Measurements from ENCODE around the gene CFAP300.

The CFAP300 gene

DNA sequence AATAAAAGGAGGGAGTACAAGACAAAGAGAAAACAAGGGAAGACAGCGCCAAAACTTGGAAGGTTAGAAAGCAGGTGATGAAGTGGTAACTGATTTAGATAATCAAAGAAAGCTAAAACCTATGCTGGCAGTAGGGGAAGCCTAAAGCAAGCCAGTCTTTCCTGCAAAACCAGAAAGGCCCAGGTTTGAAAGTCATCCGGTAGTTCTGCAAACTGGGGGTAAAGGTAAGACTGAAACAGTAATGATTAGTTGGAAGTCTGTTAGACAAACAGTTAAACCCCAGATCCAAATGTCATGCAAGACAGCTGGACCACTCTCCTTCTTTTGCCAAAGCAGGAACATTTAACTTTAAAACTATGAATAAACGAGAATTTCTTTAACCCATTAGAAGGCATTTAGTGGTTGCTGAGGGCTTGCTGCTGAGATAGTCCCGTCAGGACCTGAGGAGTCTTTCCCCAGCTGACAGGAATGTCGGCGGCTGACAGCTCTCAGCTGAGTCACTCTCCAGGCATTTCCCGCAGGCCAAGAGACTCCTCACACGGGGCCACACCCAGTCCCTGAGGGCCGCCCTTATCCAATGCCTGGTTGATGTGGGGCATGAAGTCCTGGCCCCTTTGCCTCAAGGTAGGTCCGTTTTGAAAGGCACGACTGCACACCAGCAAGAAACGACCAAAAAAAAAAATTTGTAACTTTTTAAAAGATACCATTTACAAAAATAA is 36.3 kb upstream of the CFAP300 start:
- TF ChIP-seq, protein P1, sequence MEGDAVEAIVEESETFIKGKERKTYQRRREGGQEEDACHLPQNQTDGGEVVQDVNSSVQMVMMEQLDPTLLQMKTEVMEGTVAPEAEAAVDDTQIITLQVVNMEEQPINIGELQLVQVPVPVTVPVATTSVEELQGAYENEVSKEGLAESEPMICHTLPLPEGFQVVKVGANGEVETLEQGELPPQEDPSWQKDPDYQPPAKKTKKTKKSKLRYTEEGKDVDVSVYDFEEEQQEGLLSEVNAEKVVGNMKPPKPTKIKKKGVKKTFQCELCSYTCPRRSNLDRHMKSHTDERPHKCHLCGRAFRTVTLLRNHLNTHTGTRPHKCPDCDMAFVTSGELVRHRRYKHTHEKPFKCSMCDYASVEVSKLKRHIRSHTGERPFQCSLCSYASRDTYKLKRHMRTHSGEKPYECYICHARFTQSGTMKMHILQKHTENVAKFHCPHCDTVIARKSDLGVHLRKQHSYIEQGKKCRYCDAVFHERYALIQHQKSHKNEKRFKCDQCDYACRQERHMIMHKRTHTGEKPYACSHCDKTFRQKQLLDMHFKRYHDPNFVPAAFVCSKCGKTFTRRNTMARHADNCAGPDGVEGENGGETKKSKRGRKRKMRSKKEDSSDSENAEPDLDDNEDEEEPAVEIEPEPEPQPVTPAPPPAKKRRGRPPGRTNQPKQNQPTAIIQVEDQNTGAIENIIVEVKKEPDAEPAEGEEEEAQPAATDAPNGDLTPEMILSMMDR (conservative IDR thresholded peaks at IDR 0.05; ENCODE audit: low read depth, low read length) = no peak
- no peak overlapping the region for H3K4me3 ChIP-seq (ENCODE audit: low read length)
- peak; percentile 25 for DNase-seq (ENCODE audit: low read depth)

DNA sequence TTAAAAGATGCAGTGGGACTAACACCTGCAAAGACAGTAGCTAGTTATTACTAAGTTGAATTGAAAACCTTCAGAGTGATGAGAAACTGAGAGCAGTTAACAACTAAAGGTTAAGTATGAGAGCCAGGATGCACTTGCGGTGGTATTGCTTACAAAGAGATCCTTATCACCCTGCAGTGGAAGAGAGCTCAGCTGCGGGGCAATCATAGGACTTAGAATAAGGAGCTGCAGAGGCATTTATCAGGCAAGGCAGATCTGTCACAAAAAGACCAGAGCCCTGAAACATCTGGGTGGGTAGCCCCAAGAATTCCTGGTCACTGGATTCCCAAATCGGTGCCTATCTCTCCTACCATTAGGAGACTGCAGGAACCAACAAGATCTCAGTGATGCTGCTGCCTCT is 34.3 kb upstream of the CFAP300 start:
- TF ChIP-seq, protein P1 (conservative IDR thresholded peaks at IDR 0.05; ENCODE audit: low read depth, low read length) = no peak
- DNase-seq (ENCODE audit: low read depth) = no peak
- no peak overlapping the region for H3K4me3 ChIP-seq (ENCODE audit: low read length)

DNA sequence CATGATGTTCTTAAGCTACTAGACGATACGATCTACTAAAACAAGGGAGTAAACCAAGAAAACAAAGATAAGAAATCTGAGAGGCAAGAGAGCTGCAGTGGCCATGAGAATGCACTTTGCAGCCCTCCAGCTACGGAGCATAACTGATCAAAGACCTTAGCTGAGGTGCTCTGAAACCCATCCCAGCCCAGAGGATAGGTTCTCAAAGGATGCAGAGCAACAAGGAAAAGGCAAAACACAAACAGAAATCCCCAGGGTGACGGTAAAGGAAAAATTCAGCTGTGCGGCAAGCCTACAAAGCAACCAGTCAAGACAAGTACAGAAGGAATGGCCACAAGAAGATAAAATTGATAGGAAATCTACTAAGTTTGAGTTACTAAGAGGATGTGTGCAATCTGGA is 32.5 kb upstream of the CFAP300 start:
- no peak for DNase-seq (ENCODE audit: low read depth)
- no peak overlapping the region for H3K4me3 ChIP-seq (ENCODE audit: low read length)
- TF ChIP-seq, protein P1 (conservative IDR thresholded peaks at IDR 0.05; ENCODE audit: low read depth, low read length) = no peak

DNA sequence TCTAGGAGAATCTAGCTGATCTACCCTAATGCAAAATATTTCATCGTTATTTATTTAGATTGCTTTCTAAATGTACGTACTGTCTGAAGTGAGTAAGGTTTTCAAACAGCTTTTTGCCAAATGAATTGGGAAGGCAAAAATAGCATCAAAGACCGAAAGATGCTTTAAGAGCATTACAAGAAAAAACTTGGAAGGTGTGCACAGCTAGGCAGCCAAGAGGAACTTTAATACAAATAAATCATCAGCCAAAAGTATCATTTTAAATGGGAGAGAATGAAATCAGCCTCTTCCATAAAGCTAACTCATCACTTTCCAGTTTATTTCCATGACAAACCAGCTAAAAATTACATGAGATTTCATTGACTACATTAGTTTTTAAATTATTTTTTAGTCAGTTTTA is 30.2 kb upstream of the CFAP300 start:
- DNase-seq (ENCODE audit: low read depth) = no peak
- H3K4me3 ChIP-seq (ENCODE audit: low read length) = no peak overlapping the region
- TF ChIP-seq, protein P1 (conservative IDR thresholded peaks at IDR 0.05; ENCODE audit: low read depth, low read length) = no peak

DNA sequence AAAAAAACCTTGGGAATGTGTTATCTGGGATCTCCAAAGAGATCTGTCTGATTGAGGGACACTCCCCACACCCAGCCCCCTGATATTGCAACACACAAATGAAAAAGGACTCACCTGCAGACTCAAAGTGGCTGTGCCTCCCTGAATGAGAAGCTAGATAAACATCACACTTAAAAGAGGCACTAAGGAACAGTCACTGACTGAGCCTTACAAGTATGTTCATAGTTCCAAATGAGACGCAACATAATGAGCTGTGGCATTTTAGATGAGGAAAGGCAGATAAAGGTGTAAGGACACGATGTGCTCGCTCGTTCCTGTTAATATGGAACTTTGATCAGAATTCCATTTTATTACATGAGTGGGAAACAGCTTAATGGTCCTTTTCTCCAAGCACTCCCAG is 21.0 kb upstream of the CFAP300 start:
- TF ChIP-seq, protein P1 (conservative IDR thresholded peaks at IDR 0.05; ENCODE audit: low read depth, low read length) = no peak
- H3K4me3 ChIP-seq (ENCODE audit: low read length) = no peak overlapping the region
- no peak for DNase-seq (ENCODE audit: low read depth)

DNA sequence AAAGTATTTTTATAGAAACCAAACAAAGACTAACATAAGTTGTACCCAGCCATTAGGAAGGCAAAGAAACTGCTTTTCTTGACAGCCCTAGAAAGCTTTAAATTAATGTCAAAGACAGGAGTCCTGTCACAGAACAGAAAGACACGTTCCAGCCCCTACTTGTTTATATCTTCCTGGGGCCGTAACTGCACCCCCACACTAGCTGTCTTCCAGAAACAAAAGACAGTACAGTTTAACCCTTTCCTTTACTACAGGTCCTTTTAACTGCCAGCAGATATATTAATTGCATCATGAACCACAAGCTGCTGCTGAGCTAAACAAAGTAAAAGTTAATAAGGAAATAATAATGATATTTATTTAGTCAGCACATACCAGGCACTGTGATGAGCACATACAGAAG is 20.3 kb upstream of the CFAP300 start:
- no peak for DNase-seq (ENCODE audit: low read depth)
- H3K4me3 ChIP-seq (ENCODE audit: low read length) = no peak overlapping the region
- TF ChIP-seq, protein P1 (conservative IDR thresholded peaks at IDR 0.05; ENCODE audit: low read depth, low read length) = no peak

DNA sequence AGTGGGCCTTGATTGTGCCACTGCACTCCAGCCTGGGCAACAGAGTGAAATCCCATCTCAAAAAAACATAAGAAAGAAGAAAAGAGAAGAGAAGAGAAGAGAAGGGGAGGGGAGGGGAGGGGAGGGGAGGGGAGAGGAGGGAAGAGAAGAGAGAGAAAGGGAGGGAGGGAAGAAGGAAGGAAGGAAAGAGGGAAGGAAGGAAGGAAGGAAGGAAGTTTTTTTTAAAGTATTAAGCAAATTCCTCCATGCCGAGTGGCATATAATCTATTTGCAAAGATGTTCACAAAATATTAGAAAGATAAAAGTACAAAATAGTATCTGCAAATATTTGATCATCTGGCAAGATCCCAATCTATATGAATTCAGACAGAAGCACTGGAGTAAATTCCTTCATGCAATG is 10.5 kb upstream of the CFAP300 start:
- no peak overlapping the region for H3K4me3 ChIP-seq (ENCODE audit: low read length)
- TF ChIP-seq, protein P1 (conservative IDR thresholded peaks at IDR 0.05; ENCODE audit: low read depth, low read length) = no peak
- DNase-seq (ENCODE audit: low read depth) = no peak
